HepG2 (cell line): Measurements from ENCODE around the gene AMER1. TPM values are rescaled to one million over a fixed set of nuclear protein-coding genes. Genes with fewer than 3 reads are reported as not detected.

Source experiments
- ATAC-seq: fragments of 200-7000 bp; cut with Tn5 transposase; 3 replicates; pipeline ENCODE4 v1.9.1; 2020; ENCODE audit warnings: mild to moderate bottlenecking, moderate library complexity
- BruUV-seq: library from RNA; stranded (reverse); fragments of 400-500 nt; replicated peaks from 2 replicates; lab custom pipeline; 2021; lab: Mats Ljungman, UMichigan
- CTCF ChIA-PET: fragments of 300-600 bp; formaldehyde crosslinking; extraction: SDS; loops from one replicate; lab custom pipeline; 2021; ENCODE audit warnings: low total read pairs, inconsistent platforms, low intra/inter-chr PET ratio; lab: Yijun Ruan, JAX
- POLR2A ChIA-PET: fragments of 350-600 bp; sonication (Branson Sonifier 250); formaldehyde crosslinking; loops from one replicate; lab custom pipeline; 2020; ENCODE audit warnings: antibody characterized with exemption, inconsistent platforms; lab: Yijun Ruan, JAX
- DNase-seq: peaks from one replicate; pipeline ENCODE4 v3.0.0-alpha.2; 2015; ENCODE audit warnings: low spot score
- FAIRE-seq: peaks from 3 replicates; lab custom pipeline; 2011; peaks lifted over from hg19 to GRCh38; lab: Jason Lieb, UNC
- H2AFZ ChIP-seq: one replicate; pipeline ENCODE4 v1.6.1; 2011; ENCODE audit warnings: low read length, inconsistent platforms
- H3K27ac ChIP-seq: fragments of 300-600 bp; 3 replicates; pipeline ENCODE4 v1.8.0; 2011; ENCODE audit warnings: mixed run types, mild to moderate bottlenecking, mixed read lengths, low read length, inconsistent platforms; ENCODE audit not compliant: insufficient read depth; ENCODE audit errors: extremely low read length
- H3K27me3 ChIP-seq, 2 experiments: fragments of 200-600 bp in 1 of 2; 2 replicates in 1 of 2; 3 replicates in 1 of 2; pipeline versions ENCODE4 v1.6.0 to v1.8.0; 2011; ENCODE audit warnings: low read length in 2 of 2, mild to moderate bottlenecking in 2 of 2, moderate library complexity in 2 of 2, inconsistent platforms in 1 of 2; ENCODE audit not compliant: insufficient read depth in 2 of 2, control insufficient read depth in 1 of 2
- H3K36me3 ChIP-seq, 2 experiments: fragments of 200-600 bp in 1 of 2; replicated peaks in 1 of 2; 2 replicates in 1 of 2; 3 replicates in 1 of 2; pipeline versions ENCODE4 v1.5.1 to v1.8.0; 2011; ENCODE audit warnings: low read length in 2 of 2, inconsistent platforms in 1 of 2; ENCODE audit not compliant: insufficient read depth in 2 of 2, control insufficient read depth in 1 of 2
- H3K4me1 ChIP-seq: 2 replicates; pipeline ENCODE4 v1.5.1; 2012; ENCODE audit warnings: low read length, inconsistent platforms; ENCODE audit not compliant: insufficient read depth
- H3K4me2 ChIP-seq: 2 replicates; pipeline ENCODE4 v1.6.0; 2011; ENCODE audit warnings: low read depth, low read length, inconsistent platforms
- H3K4me3 ChIP-seq, 3 experiments: fragments of 200-600 bp in 1 of 3; sonication (generic), shearing (Covaris generic) in 1 of 3; replicated peaks in 1 of 3; 2 replicates each; pipeline ENCODE4 v1.5.1; 2011 to 2016; ENCODE audit warnings: low read length in 3 of 3, inconsistent platforms in 2 of 3, low read depth in 2 of 3, mild to moderate bottlenecking in 2 of 3, control low read depth in 1 of 3, mixed read lengths in 1 of 3; ENCODE audit not compliant: insufficient read depth in 1 of 3
- H3K79me2 ChIP-seq: one replicate; pipeline ENCODE4 v1.6.1; 2011; ENCODE audit warnings: low read length, inconsistent platforms; ENCODE audit not compliant: insufficient read depth
- H3K9ac ChIP-seq: 2 replicates; pipeline ENCODE4 v1.6.0; 2011; ENCODE audit warnings: mild to moderate bottlenecking, low read depth, low read length, inconsistent platforms; ENCODE audit not compliant: insufficient read depth
- H3K9me3 ChIP-seq: 2 replicates; pipeline ENCODE4 v1.5.1; 2012; ENCODE audit warnings: mild to moderate bottlenecking, low read length
- H4K20me1 ChIP-seq: 2 replicates; pipeline ENCODE4 v1.6.0; 2011; ENCODE audit warnings: inconsistent platforms, mild to moderate bottlenecking, low read length, moderate library complexity; ENCODE audit not compliant: insufficient read depth
- ATF7 ChIP-seq, 2 experiments: fragments of 450-650 bp in 1 of 2; sonication (generic) in 1 of 2; formaldehyde crosslinking in 1 of 2; IDR thresholded peaks; 2 replicates each; pipeline versions ENCODE4 v1.4.0 to v1.6.1; 2016 to 2020; ENCODE audit warnings: antibody characterized with exemption in 1 of 2, mild to moderate bottlenecking in 1 of 2, missing genetic modification reagents in 1 of 2
- ETV5 ChIP-seq: IDR thresholded peaks from 2 replicates; pipeline ENCODE4 v1.6.1; 2018; ENCODE audit warnings: missing biosample characterization, missing genetic modification reagents, inconsistent platforms, borderline replicate concordance
- GATA4 ChIP-seq: sonication (generic); IDR thresholded peaks from 2 replicates; pipeline ENCODE4 v1.6.1; 2016; ENCODE audit warnings: antibody characterized with exemption, low read depth, borderline replicate concordance
- ISL2 ChIP-seq: sonication (generic); formaldehyde crosslinking; IDR thresholded peaks from 2 replicates; pipeline ENCODE4 v1.5.0; 2020; ENCODE audit warnings: missing genetic modification reagents
- KLF15 ChIP-seq: sonication (generic); formaldehyde crosslinking; IDR thresholded peaks from 2 replicates; pipeline ENCODE4 v1.8.1; 2023; ENCODE audit warnings: borderline replicate concordance, mild to moderate bottlenecking, inconsistent platforms, missing genetic modification reagents, mixed read lengths
- SIX1 ChIP-seq: sonication (generic); formaldehyde crosslinking; IDR thresholded peaks from 2 replicates; pipeline ENCODE4 v1.4.0; 2020; ENCODE audit warnings: missing genetic modification reagents, borderline replicate concordance
- SSRP1 ChIP-seq: IDR thresholded peaks from 2 replicates; pipeline ENCODE4 v1.6.1; 2016; ENCODE audit warnings: control low read depth
- ZNF180 ChIP-seq: sonication (generic); formaldehyde crosslinking; IDR thresholded peaks from 2 replicates; pipeline ENCODE4 v1.4.0; 2020; ENCODE audit warnings: low read depth, missing genetic modification reagents, borderline replicate concordance
- ZNF225 ChIP-seq: sonication (generic); formaldehyde crosslinking; IDR thresholded peaks from 2 replicates; pipeline ENCODE4 v1.4.0; 2020; ENCODE audit warnings: mild to moderate bottlenecking, missing genetic modification reagents
- ZSCAN9 ChIP-seq: IDR thresholded peaks from 2 replicates; pipeline ENCODE4 v1.6.1; 2016; ENCODE audit warnings: borderline replicate concordance
- WGBS: methylation state at CpG from one replicate; pipeline ENCODE4 v1.1.6; 2017; ENCODE audit warnings: low lambda C conversion rate; 5-methylcytosine and 5-hydroxymethylcytosine counted together
- in situ Hi-C: cut with HindIII; loops from 2 replicates; pipeline ENCODE4 v1.10.0; 2017; ENCODE audit warnings: low pct_unique_long_range_greater_than_20kb; ENCODE audit not compliant: extremely low pct_ligation_motif_present
- intact Hi-C: fragments of 100-400 bp; cut with micrococcal nuclease; formaldehyde crosslinking; loops from one replicate; pipeline ENCODE4 v1.10.0; 2022; ENCODE audit not compliant: unreplicated experiment
- polyA plus RNA-seq, 8 experiments: library from polyadenylated mRNA; depleted of rRNA in 3 of 8; stranded (reverse) in 7 of 8; unstranded in 1 of 8; fragments of >200 nt; fragmentation: Illumina TruSeq in 4 of 8; extraction: Trizol in 4 of 8; gene quantifications; 2 replicates each; pipeline versions ENCODE4 v1.2.1 to v1.2.3, GENCODE V29; 2011 to 2016; ENCODE audit warnings: low read depth in 4 of 8, missing spikeins in 1 of 8, mixed read lengths in 1 of 8; ENCODE audit not compliant: insufficient read depth in 1 of 8
- total RNA-seq, 5 experiments: library from RNA; depleted of rRNA; stranded (reverse); fragments of >200 nt; fragmentation: Illumina TruSeq; extraction: Trizol; gene quantifications; 2 replicates each; pipeline ENCODE4 v1.2.3, GENCODE V29; 2016; ENCODE audit warnings: low read depth in 1 of 5
- TF ChIP-seq, protein P1 (sequence below): IDR thresholded peaks from 2 replicates; pipeline ENCODE4 v1.6.1; 2012; ENCODE audit warnings: inconsistent platforms
- TF ChIP-seq, protein P2 (sequence below): IDR thresholded peaks from 2 replicates; pipeline ENCODE4 v1.6.1; 2016; ENCODE audit warnings: mild to moderate bottlenecking
- TF ChIP-seq, protein P3 (sequence below): sonication (generic); formaldehyde crosslinking; IDR thresholded peaks from 2 replicates; pipeline ENCODE4 v1.4.0; 2020; ENCODE audit warnings: mild to moderate bottlenecking, missing genetic modification reagents
- TF ChIP-seq, protein P4 (sequence below): sonication (generic); formaldehyde crosslinking; IDR thresholded peaks from 2 replicates; pipeline ENCODE4 v1.5.1; 2020; ENCODE audit warnings: missing genetic modification reagents, mild to moderate bottlenecking, borderline replicate concordance

Gene AMER1
- total and polyA plus RNA-seq, 2 of the 13 experiments (the other 11 are each of a cell fraction or from before 2014, with no cell fraction given), result 2.8 to 10.8 TPM

DNA sequence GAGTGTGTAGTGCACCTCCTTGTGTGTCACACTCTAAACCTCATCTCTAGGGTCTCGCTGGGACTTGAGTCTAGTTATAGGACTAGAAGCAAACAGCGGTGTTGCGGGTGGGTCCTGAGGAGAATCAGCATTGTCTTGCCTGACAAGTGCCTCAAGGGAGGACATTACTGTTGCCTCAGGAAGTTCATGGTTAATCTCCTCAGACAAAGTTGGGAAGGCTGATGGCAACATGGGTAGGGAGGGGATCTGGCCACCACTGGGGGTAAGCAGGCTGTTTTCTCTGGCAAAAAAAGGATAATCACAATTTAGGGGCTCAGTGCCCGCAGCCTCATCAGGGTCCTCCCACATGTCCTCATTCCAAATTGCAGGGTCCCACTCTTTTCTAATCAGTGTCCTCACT lies 12.5 kb upstream of the AMER1 start:
- intact Hi-C loops, result no loop called here
- ATAC-seq, result no peak
- CTCF ChIA-PET, result no interaction called here

More for the DNA sequence above, 12.5 kb upstream of the AMER1 start:
- no peak overlapping the region for H3K9ac ChIP-seq
- in situ Hi-C loops, result no loop called here
- no peaks in the 10 kb centered on the region for H4K20me1 ChIP-seq
- no peaks in the 10 kb centered on the region for H3K4me1 ChIP-seq
- DNase-seq (no peak), FAIRE-seq (no peak)
- TF ChIP-seq ATF7 (IDR thresholded peaks at IDR 0.05) (no peak), ATF7 (CRISPR knock-in tag; IDR thresholded peaks at IDR 0.05) (no peak), SSRP1 (CRISPR knock-in tag) (no peak), SIX1 (no peak), KLF15 (no peak), GATA4 (no peak), ZNF180 (CRISPR knock-in tag) (no peak), ETV5 (CRISPR knock-in tag) (no peak), ZNF225 (CRISPR knock-in tag) (no peak), ZSCAN9 (CRISPR knock-in tag) (no peak), ISL2 (CRISPR knock-in tag) (no peak)
- TF ChIP-seq, protein P1, sequence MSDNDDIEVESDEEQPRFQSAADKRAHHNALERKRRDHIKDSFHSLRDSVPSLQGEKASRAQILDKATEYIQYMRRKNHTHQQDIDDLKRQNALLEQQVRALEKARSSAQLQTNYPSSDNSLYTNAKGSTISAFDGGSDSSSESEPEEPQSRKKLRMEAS, result no peak
- TF ChIP-seq, protein P2, sequence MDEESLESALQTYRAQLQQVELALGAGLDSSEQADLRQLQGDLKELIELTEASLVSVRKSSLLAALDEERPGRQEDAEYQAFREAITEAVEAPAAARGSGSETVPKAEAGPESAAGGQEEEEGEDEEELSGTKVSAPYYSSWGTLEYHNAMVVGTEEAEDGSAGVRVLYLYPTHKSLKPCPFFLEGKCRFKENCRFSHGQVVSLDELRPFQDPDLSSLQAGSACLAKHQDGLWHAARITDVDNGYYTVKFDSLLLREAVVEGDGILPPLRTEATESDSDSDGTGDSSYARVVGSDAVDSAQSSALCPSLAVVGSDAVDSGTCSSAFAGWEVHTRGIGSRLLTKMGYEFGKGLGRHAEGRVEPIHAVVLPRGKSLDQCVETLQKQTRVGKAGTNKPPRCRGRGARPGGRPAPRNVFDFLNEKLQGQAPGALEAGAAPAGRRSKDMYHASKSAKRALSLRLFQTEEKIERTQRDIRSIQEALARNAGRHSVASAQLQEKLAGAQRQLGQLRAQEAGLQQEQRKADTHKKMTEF (CRISPR knock-in tag), result no peak
- TF ChIP-seq, protein P3, sequence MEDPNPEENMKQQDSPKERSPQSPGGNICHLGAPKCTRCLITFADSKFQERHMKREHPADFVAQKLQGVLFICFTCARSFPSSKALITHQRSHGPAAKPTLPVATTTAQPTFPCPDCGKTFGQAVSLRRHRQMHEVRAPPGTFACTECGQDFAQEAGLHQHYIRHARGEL (CRISPR knock-in tag), result no peak
- TF ChIP-seq, protein P4, sequence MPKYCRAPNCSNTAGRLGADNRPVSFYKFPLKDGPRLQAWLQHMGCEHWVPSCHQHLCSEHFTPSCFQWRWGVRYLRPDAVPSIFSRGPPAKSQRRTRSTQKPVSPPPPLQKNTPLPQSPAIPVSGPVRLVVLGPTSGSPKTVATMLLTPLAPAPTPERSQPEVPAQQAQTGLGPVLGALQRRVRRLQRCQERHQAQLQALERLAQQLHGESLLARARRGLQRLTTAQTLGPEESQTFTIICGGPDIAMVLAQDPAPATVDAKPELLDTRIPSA (CRISPR knock-in tag), result no peak
- 65% methylated on average over 3 of the region's 4 CpGs for WGBS
- no peaks in the 10 kb centered on the region for H3K36me3 ChIP-seq
- no peaks in the 10 kb centered on the region for H3K9me3 ChIP-seq
- H3K79me2 ChIP-seq, result no peaks in the 10 kb centered on the region
- no peak overlapping the region for H3K27ac ChIP-seq
- no peak overlapping the region for H2AFZ ChIP-seq
- H3K4me3 ChIP-seq, result no peak overlapping the region
- H3K4me2 ChIP-seq, result no peak overlapping the region
- POLR2A ChIA-PET, result no interaction called here
- no TSS peak for BruUV-seq
- H3K27me3 ChIP-seq, result no peaks in the 10 kb centered on the region
